LNCAP (cell line): ENCODE results near the gene CCL20.

Experiments used
- CTCF ChIP-seq: fragments of 450-650 bp; IDR thresholded peaks from 2 replicates; pipeline ENCODE4 v1.5.1; 2017; ENCODE audit warnings: mild to moderate bottlenecking

The CCL20 gene

GRCh38 chr2:227789803-227790202, 23.8 kb upstream of the CCL20 start:
- no peak for TF ChIP-seq CTCF

GRCh38 chr2:227793148-227793712, 20.4 kb upstream of the CCL20 start:
- no peak for TF ChIP-seq CTCF

- TF ChIP-seq CTCF: no peak
Measured at GRCh38 chr2:227796045-227796711, 17.5 kb upstream of the CCL20 start.

GRCh38 chr2:227799202-227799601, 14.4 kb upstream of the CCL20 start:
- TF ChIP-seq CTCF: no peak

- no peak for TF ChIP-seq CTCF
Measured at GRCh38 chr2:227802882-227803281, 10.8 kb upstream of the CCL20 start.

GRCh38 chr2:227804975-227805374, 8.7 kb upstream of the CCL20 start:
- no peak for TF ChIP-seq CTCF

GRCh38 chr2:227805578-227805977, 8.1 kb upstream of the CCL20 start:
- no peak for TF ChIP-seq CTCF
